Endothelial cell of umbilical vein (primary cell): ENCODE results near the gene MYH7.

Source experiments
- EZH2 ChIP-seq: IDR thresholded peaks from 2 replicates; pipeline ENCODE4 v1.6.1; 2012; ENCODE audit warnings: borderline replicate concordance, low read depth, mild to moderate bottlenecking, moderate library complexity, low read length, inconsistent platforms; ENCODE audit not compliant: severe bottlenecking
- FOS ChIP-seq: IDR thresholded peaks from 2 replicates; pipeline ENCODE4 v1.6.1; 2011; ENCODE audit warnings: mild to moderate bottlenecking, low read length, moderate library complexity, borderline replicate concordance; ENCODE audit not compliant: insufficient read depth
- GATA2 ChIP-seq: IDR thresholded peaks from 2 replicates; pipeline ENCODE4 v1.7.0; 2011; ENCODE audit warnings: low read depth, mild to moderate bottlenecking, moderate library complexity, mixed read lengths, low read length; ENCODE audit not compliant: insufficient read length, insufficient read depth
- JUN ChIP-seq: IDR thresholded peaks from 2 replicates; pipeline ENCODE4 v1.6.1; 2011; ENCODE audit warnings: borderline replicate concordance, low read depth; ENCODE audit not compliant: insufficient read length, insufficient read depth
- MYC ChIP-seq: IDR thresholded peaks from one replicate; pipeline ENCODE4 v1.6.1; 2011; ENCODE audit warnings: mild to moderate bottlenecking, low read depth, low read length
- POLR2A ChIP-seq: IDR thresholded peaks from 2 replicates; pipeline ENCODE4 v1.6.1; 2012; ENCODE audit warnings: low read depth, mild to moderate bottlenecking, control low read depth, low read length
- POLR2AphosphoS5 ChIP-seq: IDR thresholded peaks from 2 replicates; pipeline ENCODE4 v1.6.1; 2012; ENCODE audit warnings: low read depth, mild to moderate bottlenecking, control low read depth, low read length, moderate library complexity; ENCODE audit not compliant: insufficient read depth
- TF ChIP-seq, protein P1 (sequence below), 2 donors: IDR thresholded peaks; 1 replicate in 1 of 2; 2 replicates in 1 of 2; pipeline ENCODE4 v1.5.1; 2011; ENCODE audit warnings: low read length in 2 of 2, mild to moderate bottlenecking in 2 of 2, moderate library complexity in 2 of 2, control low read depth in 1 of 2, inconsistent platforms in 1 of 2, low read depth in 1 of 2; ENCODE audit not compliant: insufficient read depth in 1 of 2; ENCODE audit errors: extremely low read depth in 1 of 2
- TF ChIP-seq, protein P2 (sequence below): IDR thresholded peaks from 2 replicates; pipeline ENCODE4 v1.6.1; 2011; ENCODE audit not compliant: insufficient read depth, insufficient read length

DNA sequence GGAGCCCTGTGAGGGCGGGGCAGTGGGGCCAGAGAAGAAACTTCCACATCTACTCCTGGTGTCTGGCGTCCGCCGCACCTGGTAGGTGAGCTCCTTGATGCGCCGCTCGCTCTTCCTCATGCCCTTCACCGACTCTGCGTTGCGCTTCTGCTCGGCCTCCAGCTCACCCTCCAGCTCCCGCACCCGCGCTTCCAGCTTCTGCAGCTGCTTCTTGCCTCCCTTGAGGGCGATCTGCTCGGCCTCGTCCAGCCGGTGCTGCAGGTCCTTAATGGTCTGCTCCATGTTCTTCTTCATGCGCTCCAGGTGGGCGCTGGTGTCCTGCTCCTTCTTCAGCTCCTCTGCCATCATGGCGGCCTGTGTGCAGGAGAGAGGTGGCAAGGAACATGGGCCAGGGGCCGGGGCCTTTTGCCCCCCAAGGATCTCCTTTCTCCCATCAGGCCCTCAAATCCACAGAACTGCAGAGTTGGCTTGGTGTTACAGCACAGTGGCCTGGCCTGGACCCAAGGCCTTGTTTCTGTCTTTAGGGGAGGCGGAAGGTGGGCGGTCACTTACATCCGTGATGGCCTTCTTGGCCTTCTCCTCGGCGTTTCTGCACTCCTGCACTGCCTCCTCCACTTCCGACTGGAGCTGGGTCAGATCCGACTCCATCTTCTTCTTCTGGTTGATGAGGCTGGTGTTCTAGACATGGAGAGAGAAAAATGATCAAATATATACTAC lies 50.9 kb downstream of the MYH7 start:
- TF ChIP-seq, protein P1, sequence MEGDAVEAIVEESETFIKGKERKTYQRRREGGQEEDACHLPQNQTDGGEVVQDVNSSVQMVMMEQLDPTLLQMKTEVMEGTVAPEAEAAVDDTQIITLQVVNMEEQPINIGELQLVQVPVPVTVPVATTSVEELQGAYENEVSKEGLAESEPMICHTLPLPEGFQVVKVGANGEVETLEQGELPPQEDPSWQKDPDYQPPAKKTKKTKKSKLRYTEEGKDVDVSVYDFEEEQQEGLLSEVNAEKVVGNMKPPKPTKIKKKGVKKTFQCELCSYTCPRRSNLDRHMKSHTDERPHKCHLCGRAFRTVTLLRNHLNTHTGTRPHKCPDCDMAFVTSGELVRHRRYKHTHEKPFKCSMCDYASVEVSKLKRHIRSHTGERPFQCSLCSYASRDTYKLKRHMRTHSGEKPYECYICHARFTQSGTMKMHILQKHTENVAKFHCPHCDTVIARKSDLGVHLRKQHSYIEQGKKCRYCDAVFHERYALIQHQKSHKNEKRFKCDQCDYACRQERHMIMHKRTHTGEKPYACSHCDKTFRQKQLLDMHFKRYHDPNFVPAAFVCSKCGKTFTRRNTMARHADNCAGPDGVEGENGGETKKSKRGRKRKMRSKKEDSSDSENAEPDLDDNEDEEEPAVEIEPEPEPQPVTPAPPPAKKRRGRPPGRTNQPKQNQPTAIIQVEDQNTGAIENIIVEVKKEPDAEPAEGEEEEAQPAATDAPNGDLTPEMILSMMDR (IDR thresholded peaks at IDR 0.05; ENCODE audit: extremely low read depth in 1 of 2, insufficient read depth in 1 of 2, low read depth in 1 of 2, low read length in 2 of 2), result no peak
- no peak for TF ChIP-seq POLR2AphosphoS5
- no peak for TF ChIP-seq EZH2
- TF ChIP-seq POLR2A, result no peak
- TF ChIP-seq, protein P2, sequence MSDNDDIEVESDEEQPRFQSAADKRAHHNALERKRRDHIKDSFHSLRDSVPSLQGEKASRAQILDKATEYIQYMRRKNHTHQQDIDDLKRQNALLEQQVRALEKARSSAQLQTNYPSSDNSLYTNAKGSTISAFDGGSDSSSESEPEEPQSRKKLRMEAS, result no peak
- no peak for TF ChIP-seq MYC
- TF ChIP-seq JUN, result no peak
- TF ChIP-seq FOS, result no peak
- TF ChIP-seq GATA2, result no peak
